SHP77 (cell line): ENCODE data around the gene RIT2.
A peak's percentile ranks its signal among the peaks of the same experiment; 100 is the strongest.

Experiments used
- DNase-seq, 2 experiments: peaks; one replicate each; lab custom pipeline; 2025; lab: John Stamatoyannopoulos, UW

RIT2 gene

GRCh38 chr18:42929181-42929580 is 186.3 kb downstream of the RIT2 start:
- no peak for DNase-seq

- no peak for DNase-seq
Observed at GRCh38 chr18:42925036-42925435, 190.4 kb downstream of the RIT2 start.

DNA sequence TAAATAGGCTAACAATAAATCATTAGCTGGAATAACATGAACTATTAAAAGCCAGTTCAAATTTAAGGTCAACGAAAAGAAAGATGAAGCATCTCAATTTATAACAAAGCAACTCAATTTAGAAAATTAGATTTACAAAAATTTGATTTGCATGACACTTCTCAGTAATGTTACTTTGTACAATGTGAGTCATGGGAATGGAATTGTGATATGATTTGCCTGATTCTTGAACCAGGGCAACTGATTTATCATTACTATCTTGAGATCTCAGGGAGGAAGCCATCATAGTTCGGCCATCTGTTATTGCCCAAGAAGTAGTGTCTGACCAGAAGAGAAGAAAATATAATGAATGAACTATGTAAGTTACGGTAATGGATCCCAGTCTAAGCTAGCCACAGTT is 193.1 kb downstream of the RIT2 start:
- no peak for DNase-seq

DNA sequence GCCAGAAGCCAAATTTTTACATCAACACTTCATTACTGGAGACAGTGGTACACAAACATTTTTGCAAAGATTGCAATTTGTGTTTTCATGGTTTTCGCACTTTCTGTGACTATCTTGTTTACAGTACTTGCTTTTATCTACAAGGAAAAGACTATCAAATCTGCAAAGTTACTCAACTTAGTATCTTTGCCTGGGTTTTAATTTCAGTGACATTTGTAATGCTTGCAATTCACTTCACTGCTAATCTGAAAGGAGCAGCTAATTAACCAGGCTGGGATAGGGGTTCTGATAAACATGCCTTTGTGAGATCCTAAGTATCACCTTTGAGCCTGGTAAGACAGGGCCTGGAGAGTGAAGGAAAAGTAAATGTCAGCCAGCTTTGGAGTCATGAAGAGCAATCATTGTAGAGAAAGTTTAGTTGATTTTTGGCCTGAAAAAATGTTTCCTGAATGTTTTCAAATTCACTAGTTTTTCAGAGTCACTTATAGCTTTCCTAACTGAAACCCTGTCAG is 194.2 kb downstream of the RIT2 start:
- no peak for DNase-seq

DNA sequence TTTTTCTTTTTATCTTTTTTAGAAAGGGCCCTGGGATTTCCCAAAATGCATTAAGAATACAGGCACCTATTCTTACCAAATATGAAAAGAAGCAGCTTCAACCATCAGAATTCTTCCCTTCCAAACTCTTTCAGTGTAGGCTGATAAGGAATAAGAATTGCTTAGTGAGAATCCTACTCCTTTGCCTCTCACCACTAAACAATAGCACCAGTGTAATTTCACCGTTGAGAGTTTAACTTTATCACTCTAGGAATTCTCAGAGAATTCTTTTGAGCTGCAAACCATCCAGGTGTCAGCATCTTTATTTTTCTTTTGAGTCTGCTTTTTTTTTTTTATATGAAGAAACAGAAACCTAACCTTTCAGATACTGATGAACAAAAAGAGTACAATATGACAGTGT is 194.9 kb downstream of the RIT2 start:
- DNase-seq, result no peak

DNA sequence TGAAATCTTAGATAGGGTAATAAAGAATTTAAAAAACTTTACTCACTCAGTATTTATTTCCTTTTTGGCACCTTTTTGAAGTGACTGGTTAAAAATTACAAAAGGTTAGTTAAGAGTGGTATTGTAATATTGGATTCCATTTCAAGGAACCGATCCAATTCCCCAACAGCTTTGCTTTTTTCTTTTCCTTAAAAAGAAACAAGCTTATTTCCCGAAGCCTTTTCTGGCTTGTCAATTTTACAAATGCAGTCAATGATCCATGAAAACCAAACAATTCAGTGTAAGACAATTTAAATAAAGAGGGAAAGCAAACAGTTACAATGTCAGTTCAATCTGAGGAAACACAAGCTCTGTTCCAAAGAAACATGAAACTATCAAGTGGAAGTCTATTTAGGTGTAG is 200.2 kb downstream of the RIT2 start:
- DNase-seq, result peak; percentile 52 to 61

DNA sequence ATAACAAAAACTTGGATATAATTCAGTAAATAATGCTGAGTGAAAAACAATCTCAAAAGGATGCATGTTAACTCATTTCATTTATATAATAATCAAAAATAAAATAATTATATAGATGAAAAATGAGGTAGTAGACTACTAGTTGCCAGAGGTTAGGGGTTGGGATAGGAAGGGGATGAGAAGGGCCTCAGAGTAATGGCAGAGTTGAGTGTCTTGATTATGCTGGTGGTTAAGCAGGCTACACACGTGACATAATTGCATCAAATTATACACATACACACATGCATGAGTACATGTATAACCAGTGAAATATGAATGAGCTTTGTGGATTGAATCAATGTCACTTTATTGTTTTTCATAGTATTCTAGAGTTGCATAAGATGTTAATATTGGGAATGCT is 201.0 kb downstream of the RIT2 start:
- DNase-seq, result no peak

- DNase-seq, result no peak
Observed at GRCh38 chr18:42909095-42909494, 206.4 kb downstream of the RIT2 start.

- no peak for DNase-seq
Observed at GRCh38 chr18:42906761-42907160, 208.7 kb downstream of the RIT2 start.

DNA sequence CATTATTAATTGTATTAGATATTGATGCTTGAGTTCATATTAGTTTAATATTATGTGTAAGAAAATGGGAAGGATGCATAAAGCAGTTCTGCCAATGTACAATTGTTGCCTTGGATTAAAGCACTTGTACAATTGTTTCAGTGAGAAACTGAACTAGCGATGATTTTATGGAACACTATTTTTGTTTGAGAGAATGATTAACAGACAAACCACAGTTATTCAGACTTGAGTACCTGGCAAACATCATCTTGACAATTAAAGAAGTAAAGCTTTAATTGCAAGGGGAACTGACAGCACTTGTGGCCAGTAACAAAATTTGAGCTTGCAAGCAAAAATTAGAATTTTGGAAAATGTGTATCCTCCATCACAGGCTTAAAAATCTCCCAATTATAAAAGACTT is 214.3 kb downstream of the RIT2 start:
- DNase-seq, result no peak

DNA sequence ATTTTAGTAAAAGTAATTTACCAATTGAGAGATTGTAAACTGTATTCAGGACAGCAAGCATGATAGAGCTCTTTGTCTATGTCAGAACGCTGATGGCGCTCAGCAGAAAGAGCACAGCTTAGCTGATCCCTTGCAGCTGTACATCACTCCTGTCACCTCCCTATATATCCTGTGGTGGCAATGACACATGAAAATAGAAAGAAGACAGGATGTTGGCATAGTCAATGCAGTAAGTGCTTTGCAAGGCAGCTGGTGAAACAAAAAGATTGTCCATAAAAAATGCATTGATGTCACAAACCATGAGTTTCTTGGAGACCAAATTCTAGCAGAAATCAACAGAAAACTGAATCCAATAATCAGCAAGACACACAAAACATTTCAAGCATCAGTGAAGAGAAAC is 221.5 kb downstream of the RIT2 start:
- DNase-seq, result peak; percentile 95 to 96

DNA sequence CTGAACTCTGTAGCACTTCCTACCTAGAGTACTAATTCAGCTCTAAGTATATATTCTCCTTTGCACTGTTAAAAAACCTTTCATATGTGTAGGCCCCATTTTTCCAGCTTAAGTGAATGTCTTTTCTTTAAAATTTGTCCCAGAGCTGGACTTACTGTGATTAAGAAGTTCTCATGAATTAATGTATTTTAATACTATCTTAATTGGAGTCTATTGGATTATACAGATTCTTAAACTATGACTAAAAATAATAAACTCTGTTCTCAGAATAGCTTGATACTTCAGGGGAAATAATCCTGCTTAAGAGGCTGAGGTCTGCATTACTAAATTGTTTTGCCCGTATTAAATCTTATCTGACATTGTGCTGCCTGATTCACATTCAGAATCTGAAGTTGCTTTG is 223.3 kb downstream of the RIT2 start:
- no peak for DNase-seq

DNA sequence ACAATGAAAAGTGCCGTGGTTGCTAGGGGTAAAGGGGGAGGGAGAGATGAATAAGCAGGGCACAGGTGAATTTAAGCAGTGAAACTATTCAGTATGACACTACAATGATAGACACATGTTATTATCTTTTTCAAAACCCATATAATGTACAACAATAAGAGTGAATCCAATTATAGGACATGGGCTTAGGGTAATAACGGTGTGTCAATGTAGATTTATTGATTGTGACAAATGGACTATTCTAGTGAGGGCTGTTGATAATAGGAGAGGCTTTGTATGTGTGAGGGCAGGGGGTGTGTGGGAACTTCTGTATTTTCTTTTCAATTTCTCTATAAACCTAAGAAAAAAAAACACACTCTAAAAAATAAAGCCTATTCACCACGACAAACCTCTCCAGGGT is 223.8 kb downstream of the RIT2 start:
- DNase-seq, result peak in 1 of 2 experiments; percentile 25

GRCh38 chr18:42883169-42883568 is 232.3 kb downstream of the RIT2 start:
- no peak for DNase-seq

GRCh38 chr18:42882122-42882521 is 233.4 kb downstream of the RIT2 start:
- DNase-seq, result no peak

GRCh38 chr18:42872838-42873237 is 242.6 kb downstream of the RIT2 start:
- no peak for DNase-seq

DNA sequence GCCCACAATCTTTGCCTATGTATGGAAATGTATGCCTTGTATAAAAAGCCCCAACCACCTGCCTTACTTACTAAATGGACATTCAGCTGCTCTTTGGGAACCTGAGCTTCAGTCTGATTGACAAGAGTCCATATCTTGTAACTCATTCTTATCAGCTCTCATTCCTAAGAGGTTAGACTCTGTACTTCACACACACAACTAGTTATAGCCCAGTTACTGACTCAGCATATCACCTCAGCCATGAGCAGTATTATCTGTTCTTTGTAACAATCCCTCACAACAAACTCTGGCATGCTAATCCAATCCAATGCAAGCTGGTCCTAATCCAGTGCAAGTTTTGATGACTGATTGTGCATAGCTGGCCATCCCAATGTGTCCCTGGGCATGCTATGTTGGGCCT is 250.6 kb downstream of the RIT2 start:
- DNase-seq, result no peak

- no peak for DNase-seq
Observed at GRCh38 chr18:42861271-42861670, 254.2 kb downstream of the RIT2 start.

- DNase-seq, result no peak
Observed at GRCh38 chr18:42860548-42860947, 254.9 kb downstream of the RIT2 start.

- DNase-seq, result no peak
Observed at GRCh38 chr18:42860011-42860410, 255.5 kb downstream of the RIT2 start.

DNA sequence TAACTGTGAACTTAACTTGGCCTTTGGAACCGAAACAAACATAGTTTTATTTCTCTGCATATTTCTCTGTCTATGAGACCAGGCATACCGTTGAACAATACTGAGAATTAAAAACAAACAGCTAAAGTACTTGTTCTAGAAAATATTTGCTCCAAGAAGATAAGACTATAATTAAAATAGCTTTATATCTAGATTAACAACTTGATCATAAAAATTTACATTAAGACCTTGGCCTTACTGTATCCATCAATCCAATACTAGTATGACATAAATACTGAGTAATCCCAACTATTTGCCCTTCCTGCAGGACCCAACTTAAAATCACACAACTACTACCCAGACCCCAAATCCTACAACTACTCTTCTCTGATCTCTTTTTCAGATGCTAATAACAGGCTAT is 260.9 kb downstream of the RIT2 start:
- no peak for DNase-seq

DNA sequence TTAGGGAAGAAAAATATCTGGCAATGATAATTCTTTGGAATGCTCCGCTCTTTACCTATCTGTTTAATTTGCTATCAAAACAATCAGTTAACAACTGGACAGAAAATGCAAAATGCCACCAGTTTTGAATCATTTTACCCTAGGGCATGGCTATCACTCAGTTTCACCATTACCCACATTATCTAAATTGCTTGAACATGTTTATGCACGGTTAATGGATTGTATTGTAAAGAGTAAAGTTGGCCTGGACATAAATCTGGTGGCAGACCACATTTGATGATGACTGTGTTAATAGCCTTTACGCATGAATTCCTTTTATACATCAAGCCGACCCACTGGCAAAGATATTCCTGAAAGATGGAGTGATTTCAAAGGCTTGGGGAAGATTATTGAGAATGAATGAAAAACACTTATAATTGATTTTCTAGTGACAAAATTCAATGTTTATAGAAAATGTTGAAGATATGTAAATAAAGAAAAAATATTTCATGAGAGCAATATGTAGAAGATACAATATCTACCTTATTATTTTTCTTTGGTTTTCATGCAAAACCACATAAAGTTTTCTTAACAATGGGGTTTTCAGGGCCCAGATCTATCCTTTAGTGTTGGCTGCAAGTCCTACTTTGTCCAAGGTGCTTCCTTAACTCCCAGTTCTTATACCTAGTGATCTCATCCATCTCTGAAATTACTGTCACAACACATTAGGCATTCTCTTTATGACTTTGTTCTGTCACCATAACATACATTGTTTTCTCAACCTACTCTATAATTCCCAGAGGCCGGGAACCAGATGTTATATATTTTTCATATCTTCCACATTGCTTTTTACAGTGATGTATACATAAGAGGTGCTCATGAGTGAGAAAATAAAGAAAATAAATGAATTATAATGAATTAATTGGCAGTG is 265.1 kb downstream of the RIT2 start:
- no peak for DNase-seq

GRCh38 chr18:42839408-42839807 is 276.1 kb downstream of the RIT2 start:
- no peak for DNase-seq
